Measurements from ENCODE around the gene RGMA.

- TF ChIP-seq CTCF (IDR thresholded peaks at IDR 0.05; ENCODE audit: insufficient read depth, low read depth, low read length) (peak; percentile 57), EZH2 (IDR thresholded peaks at IDR 0.05; ENCODE audit: insufficient read depth, low read length) (no peak)
These were observed 58.4 kb downstream of the RGMA start for GRCh38 chr15:93030430-93031102.
